Pancreas (tissue), 10 donors: ENCODE results near the gene SYT4. TPM values are rescaled to one million over a fixed set of nuclear protein-coding genes. Genes with fewer than 3 reads are reported as not detected.

Experiments
- ATAC-seq, 4 donors: fragments of 200-7000 bp; cut with Tn5 transposase; one replicate each; pipeline versions ENCODE4 v1.8.0 to v1.9.1; 2020; ENCODE audit warnings: mild to moderate bottlenecking in 4 of 4, moderate library complexity in 4 of 4
- DNase-seq, 6 donors: peaks; one replicate each; pipeline ENCODE4 v3.0.0-alpha.2; 2020
- FAIRE-seq: peaks from 2 replicates; lab custom pipeline; 2012; peaks lifted over from hg19 to GRCh38; lab: Jason Lieb, UNC
- H3K27ac ChIP-seq, 4 donors: fragments of 200-600 bp; sonication (generic); 1 replicate in 3 of 4; 2 replicates in 1 of 4; pipeline versions ENCODE4 v1.5.0 to v1.8.0; 2020
- H3K27me3 ChIP-seq, 4 donors: fragments of 200-600 bp; one replicate each; pipeline ENCODE4 v1.8.0; 2021
- H3K36me3 ChIP-seq, 3 donors: fragments of 200-600 bp; sonication (generic) in 1 of 3; one replicate each; pipeline versions ENCODE4 v1.5.0 to v1.8.0; 2020 to 2021
- H3K4me1 ChIP-seq, 3 donors: fragments of 200-600 bp; one replicate each; pipeline ENCODE4 v1.8.0; 2021
- H3K4me3 ChIP-seq, 4 donors: fragments of 200-600 bp; sonication (generic) in 2 of 4; one replicate each; pipeline versions ENCODE4 v1.5.0 to v1.8.0; 2020 to 2021
- H3K9me3 ChIP-seq, 4 donors: fragments of 200-600 bp; one replicate each; pipeline ENCODE4 v1.8.0; 2021
- CTCF ChIP-seq, 4 donors: fragments of 200-600 bp; sonication (generic) in 3 of 4; IDR thresholded peaks; one replicate each; pipeline versions ENCODE4 v1.5.0 to v1.8.0; 2021; ENCODE audit warnings: antibody characterized with exemption in 4 of 4
- WGBS, 2 donors: extraction: QIAGEN DNeasy Blood & Tissue Kit; methylation state at CpG; one replicate each; pipeline ENCODE4 v1.1.7; 2013; 5-methylcytosine and 5-hydroxymethylcytosine counted together
- intact Hi-C, 3 donors: fragments of 100-400 bp; cut with DNase I; formaldehyde crosslinking; loops; one replicate each; pipeline versions ENCODE4 v1.11.1 to v1.14.2; 2022
- polyA plus RNA-seq, 2 donors: library from polyadenylated mRNA; stranded (reverse); fragments of 200-250 nt; gene quantifications; one replicate each; pipeline ENCODE4 v1.2.3, GENCODE V29; 2013
- total RNA-seq, 6 donors: library from RNA; stranded (reverse); fragmentation: NEBNext Ultra II Directional in 4 of 6; extraction: Animal tissue kit (Norgen Biotek cat#: 25700) in 4 of 6; gene quantifications; one replicate each; pipeline versions ENCODE4 v1.2.1 to v1.2.4, GENCODE V29; 2021 to 2023
- donor health status: healthy with polysubstance abuse.
- donor health status: DM: no; HTN: no; CAD: no; lungs with moderate emphysema.
- donor health status: DM: no; HTN: no; CAD: no.
- donor health status: control.
- donor health status: control.
- donor health status: Bipolar disorder and iron deficiency.
- donor health status: DM: yes; HTN: yes; CAD: no.
- donor health status: DM: no; HTN: no; CAD: no.
- donor health status: DM: no; HTN: no; CAD: no.
- donor health status: DM: yes; HTN: yes; CAD: no.

SYT4 gene
- 1 to 10 TPM in 4 of 6 donors, under 1 TPM in 2; 0.85 to 7.3 (median 2.7) TPM for total RNA-seq
- 10 to 100 TPM in 1 of 2 donors, 1 to 10 TPM in 1; 2.2 to 16.3 TPM for polyA plus RNA-seq

DNA sequence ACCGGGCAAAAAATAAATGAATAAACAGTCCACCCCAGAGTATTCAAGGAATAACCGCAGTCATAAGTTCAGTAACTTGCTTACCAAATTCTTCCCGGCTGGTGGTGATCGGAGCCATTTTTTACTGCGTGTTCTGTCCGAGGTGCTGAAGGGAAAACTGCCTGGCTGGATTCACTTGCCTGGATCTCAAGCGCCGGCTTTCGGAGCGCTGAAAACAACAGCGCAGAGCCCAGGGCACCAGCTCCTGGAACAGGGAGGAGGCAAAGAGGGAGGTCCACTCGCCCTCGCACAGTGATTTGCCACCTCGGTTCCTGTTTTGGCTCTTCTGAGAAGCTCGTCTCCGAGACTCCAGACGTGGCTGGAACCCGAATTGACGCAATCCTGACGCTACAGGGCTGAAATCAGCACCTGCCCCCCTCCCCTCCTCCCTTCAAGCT is at the start of gene SYT4:
TSS of gene SYT4 (minus strand) at position 327 of the 437 bp plus-strand sequence. CDS start at position 118, 209 bp downstream.
- FAIRE-seq, result no peak
- Histone ChIP-seq H3K27ac (peak within 1 kb of the TSS in 1 of 4 donors; percentile 7), H3K4me3 (no peak within 1 kb of the TSS), H3K27me3 (peaks cover 0 to 15% (median 2%) of the 10 kb centered on the region in 4 donors), H3K9me3 (no peaks in the 10 kb centered on the region), H3K4me1 (no peaks in the 10 kb centered on the region), H3K36me3 (no peaks in the 10 kb centered on the region)
- peak; percentile 21 to 71 (median 42) for DNase-seq
- ATAC-seq, result peak; percentile 60 to 96 (median 88)
- WGBS, 2 donors, result 2% methylated on average over 20 of the region's 20 CpGs
- no peak for TF ChIP-seq CTCF (IDR thresholded peaks at IDR 0.05)
- intact Hi-C loops, result no loop called here

DNA sequence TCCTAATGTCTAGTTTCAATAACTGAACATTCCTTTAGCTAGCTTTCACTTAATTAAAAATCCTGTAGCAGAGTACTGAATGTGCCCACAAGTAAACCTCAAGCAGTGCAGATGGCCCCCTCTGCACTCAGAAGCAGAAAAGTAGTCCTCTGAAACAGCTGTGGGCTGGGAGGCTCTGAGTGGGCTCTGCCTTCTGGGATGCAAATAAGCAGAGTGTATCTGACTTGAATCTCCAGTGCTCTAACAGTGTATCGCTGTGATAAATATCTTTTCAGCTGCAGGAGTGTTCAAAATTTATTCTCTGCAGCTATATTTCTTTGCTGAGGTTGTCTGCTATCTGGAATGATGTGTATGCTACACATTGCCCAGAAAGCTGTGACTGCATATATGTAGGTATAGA is 44.8 kb upstream of the SYT4 start:
- Histone ChIP-seq H3K9me3 (no peaks in the 10 kb centered on the region), H3K4me3 (no peak overlapping the region), H3K36me3 (no peaks in the 10 kb centered on the region), H3K27ac (no peak overlapping the region), H3K4me1 (no peaks in the 10 kb centered on the region), H3K27me3 (no peaks in the 10 kb centered on the region)
- ATAC-seq, result no peak
- TF ChIP-seq CTCF (IDR thresholded peaks at IDR 0.05), result no peak
- intact Hi-C loops, result no loop called here
- FAIRE-seq, result no peak
- DNase-seq, result no peak
- 77 to 92% methylated on average over 1 of the region's 1 CpG for WGBS, 2 donors

GRCh38 chr18:43314941-43315340 is 37.7 kb upstream of the SYT4 start:
- FAIRE-seq, result no peak
- intact Hi-C loops, result no loop called here
- Histone ChIP-seq H3K9me3 (no peaks in the 10 kb centered on the region), H3K4me1 (no peaks in the 10 kb centered on the region), H3K27me3 (no peaks in the 10 kb centered on the region), H3K36me3 (no peaks in the 10 kb centered on the region), H3K4me3 (no peak overlapping the region), H3K27ac (no peak overlapping the region)
- no peak for TF ChIP-seq CTCF (IDR thresholded peaks at IDR 0.05)
- ATAC-seq, result no peak
- no peak for DNase-seq
- whole genome bisulfite sequencing, 2 donors, result 55 to 66% methylated on average over 3 of the region's 3 CpGs

GRCh38 chr18:43312891-43313290 is 35.6 kb upstream of the SYT4 start:
- Histone ChIP-seq H3K27ac (no peak overlapping the region), H3K4me3 (no peak overlapping the region), H3K27me3 (no peaks in the 10 kb centered on the region), H3K4me1 (no peaks in the 10 kb centered on the region), H3K36me3 (no peaks in the 10 kb centered on the region), H3K9me3 (no peaks in the 10 kb centered on the region)
- intact Hi-C loops, result no loop called here
- DNase-seq (no peak), FAIRE-seq (no peak), ATAC-seq (no peak)
- 63 to 86% methylated on average over 1 of the region's 1 CpG for WGBS, 2 donors
- no peak for TF ChIP-seq CTCF (IDR thresholded peaks at IDR 0.05)

DNA sequence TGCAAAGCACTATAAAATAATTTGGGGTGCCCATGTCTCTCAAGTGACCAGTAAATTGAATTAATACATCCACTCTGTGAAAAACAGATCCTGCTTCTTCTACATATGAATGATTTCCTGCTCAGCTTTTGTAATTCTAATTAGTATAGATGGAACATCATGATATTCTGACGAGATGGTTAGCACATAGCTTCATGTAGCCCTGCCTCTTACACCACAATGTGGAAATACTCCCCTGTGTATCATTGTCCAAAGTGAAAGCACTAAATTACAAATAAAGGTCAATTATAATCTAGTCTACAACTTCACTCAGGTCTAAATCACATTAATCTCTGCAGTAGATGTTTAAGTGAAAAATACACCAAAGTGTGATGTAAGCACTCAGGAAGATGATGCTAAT is 32.9 kb upstream of the SYT4 start:
- ATAC-seq (no peak), DNase-seq (no peak), FAIRE-seq (no peak)
- H3K4me1 ChIP-seq, result no peaks in the 10 kb centered on the region
- H3K4me3 ChIP-seq, result no peak overlapping the region
- H3K36me3 ChIP-seq, result no peaks in the 10 kb centered on the region
- H3K27me3 ChIP-seq, result no peaks in the 10 kb centered on the region
- 21 to 36% methylated on average over 1 of the region's 1 CpG for WGBS, 2 donors
- TF ChIP-seq CTCF (IDR thresholded peaks at IDR 0.05), result no peak
- H3K27ac ChIP-seq, result no peak overlapping the region
- intact Hi-C loops, result no loop called here
- no peaks in the 10 kb centered on the region for H3K9me3 ChIP-seq
